C4-2B (cell line): ENCODE data around the gene EFNA2.

ENCODE experiments used
- ZFX ChIP-seq: fragments of 450-650 bp; IDR thresholded peaks from 2 replicates; pipeline ENCODE4 v1.6.1; 2017
- TF ChIP-seq, protein P1 (sequence below): fragments of 450-650 bp; conservative IDR thresholded peaks from 2 replicates; pipeline ENCODE4 v1.5.1; 2017; ENCODE audit warnings: mild to moderate bottlenecking

DNA sequence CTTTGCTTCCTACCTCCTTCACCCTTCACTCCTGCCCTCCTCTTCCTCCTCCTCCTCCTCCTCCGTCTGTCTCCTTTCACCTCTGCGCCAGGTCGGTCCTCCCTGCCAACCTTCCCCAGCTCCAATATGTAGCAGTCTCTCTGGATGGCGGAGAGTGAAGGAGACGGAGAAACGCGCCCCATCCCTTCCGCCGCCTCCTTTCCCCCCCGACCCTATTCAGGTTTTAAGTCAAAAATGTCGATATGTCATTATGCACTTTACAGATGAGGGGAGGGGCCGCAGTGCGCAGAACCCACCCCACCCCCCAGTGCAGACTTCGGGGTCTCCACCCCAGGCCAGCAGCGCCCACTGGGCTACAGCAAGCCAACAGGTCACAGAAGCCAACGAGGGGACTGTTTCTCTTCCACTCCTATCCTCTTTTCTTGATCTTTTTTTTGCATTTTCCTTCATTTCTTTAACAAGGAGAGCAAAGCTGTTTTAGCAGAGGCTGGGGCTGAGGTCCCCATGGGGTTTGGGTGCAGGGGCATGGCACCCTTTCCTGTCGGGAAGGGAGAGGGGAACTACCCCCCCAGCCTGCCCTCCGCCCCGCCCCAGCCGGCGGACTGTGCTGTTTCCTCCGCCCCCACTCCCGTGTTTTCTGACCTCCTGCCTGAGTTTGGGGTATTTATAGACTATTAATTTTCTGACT is 28.1 kb upstream of the EFNA2 start:
- TF ChIP-seq, protein P1, sequence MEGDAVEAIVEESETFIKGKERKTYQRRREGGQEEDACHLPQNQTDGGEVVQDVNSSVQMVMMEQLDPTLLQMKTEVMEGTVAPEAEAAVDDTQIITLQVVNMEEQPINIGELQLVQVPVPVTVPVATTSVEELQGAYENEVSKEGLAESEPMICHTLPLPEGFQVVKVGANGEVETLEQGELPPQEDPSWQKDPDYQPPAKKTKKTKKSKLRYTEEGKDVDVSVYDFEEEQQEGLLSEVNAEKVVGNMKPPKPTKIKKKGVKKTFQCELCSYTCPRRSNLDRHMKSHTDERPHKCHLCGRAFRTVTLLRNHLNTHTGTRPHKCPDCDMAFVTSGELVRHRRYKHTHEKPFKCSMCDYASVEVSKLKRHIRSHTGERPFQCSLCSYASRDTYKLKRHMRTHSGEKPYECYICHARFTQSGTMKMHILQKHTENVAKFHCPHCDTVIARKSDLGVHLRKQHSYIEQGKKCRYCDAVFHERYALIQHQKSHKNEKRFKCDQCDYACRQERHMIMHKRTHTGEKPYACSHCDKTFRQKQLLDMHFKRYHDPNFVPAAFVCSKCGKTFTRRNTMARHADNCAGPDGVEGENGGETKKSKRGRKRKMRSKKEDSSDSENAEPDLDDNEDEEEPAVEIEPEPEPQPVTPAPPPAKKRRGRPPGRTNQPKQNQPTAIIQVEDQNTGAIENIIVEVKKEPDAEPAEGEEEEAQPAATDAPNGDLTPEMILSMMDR = no peak
- no peak for TF ChIP-seq ZFX
